Measurements from ENCODE around the gene DYNLL2.
"Not testable (repeated sequence)": the region's sequence is repeated elsewhere in the genome, so short reads cannot be mapped to it uniquely, and the experiment has no call there.

DNA sequence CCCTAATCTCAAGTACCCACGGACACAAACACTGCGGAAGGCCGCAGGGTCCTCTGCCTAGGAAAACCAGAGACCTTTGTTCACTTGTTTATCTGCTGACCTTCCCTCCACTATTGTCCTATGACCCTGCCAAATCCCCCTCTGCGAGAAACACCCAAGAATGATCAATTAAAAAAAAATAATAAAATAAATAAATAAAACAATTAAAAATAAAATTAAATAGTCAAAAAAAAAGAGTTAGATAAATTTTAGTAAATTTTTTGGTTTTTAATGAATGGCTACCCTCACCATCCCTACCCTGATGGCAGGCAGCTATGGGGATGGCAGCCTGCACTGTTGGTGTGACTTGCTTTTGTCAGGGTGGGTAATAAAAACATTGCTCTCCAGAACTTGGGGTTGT lies 60.1 kb downstream of the DYNLL2 start:
- TF ChIP-seq, protein P1, sequence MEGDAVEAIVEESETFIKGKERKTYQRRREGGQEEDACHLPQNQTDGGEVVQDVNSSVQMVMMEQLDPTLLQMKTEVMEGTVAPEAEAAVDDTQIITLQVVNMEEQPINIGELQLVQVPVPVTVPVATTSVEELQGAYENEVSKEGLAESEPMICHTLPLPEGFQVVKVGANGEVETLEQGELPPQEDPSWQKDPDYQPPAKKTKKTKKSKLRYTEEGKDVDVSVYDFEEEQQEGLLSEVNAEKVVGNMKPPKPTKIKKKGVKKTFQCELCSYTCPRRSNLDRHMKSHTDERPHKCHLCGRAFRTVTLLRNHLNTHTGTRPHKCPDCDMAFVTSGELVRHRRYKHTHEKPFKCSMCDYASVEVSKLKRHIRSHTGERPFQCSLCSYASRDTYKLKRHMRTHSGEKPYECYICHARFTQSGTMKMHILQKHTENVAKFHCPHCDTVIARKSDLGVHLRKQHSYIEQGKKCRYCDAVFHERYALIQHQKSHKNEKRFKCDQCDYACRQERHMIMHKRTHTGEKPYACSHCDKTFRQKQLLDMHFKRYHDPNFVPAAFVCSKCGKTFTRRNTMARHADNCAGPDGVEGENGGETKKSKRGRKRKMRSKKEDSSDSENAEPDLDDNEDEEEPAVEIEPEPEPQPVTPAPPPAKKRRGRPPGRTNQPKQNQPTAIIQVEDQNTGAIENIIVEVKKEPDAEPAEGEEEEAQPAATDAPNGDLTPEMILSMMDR (IDR thresholded peaks at IDR 0.05) = not testable (repeated sequence)
- not testable (repeated sequence) for TF ChIP-seq POLR2A (IDR thresholded peaks at IDR 0.05)

Measured in heart left ventricle (tissue), 13 donors.